ENCODE data around the gene CMTM4. TPM values are rescaled to one million over a fixed set of nuclear protein-coding genes. Genes with fewer than 3 reads are reported as not detected.
"Not testable (repeated sequence)": the region's sequence is repeated elsewhere in the genome, so short reads cannot be mapped to it uniquely, and the experiment has no call there.

CMTM4 gene
- total RNA-seq, 1 experiment from 2014 or later: 77.8 TPM

DNA sequence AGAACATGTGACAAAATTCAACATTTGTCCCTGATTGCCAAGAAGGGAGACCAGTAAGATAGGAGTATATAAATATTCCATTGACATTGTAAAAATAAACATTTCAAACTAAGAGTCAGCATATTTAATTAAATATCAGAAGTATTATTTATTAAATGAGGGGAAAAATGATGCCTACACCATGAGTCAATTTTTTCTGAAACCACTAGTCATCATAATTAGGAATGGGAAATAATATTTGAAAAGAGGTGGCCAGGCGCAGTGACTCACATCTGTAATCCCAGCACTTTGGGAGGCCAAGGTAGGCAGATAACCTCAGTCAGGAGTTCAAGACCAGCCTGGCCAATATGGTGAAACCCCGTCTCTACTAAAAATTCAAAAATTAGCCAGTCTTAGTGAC, 128.2 kb downstream of the CMTM4 start:
- Histone ChIP-seq H3K4me1 (ENCODE audit: control insufficient read depth in 1 of 2, insufficient read depth in 2 of 2, low read length in 2 of 2) (peaks cover 0 to 13% of the 10 kb centered on the region in 2 experiments; a peak in 3 of 4 replicates), H3K4me3 (replicated peaks in 1 of 2; ENCODE audit: low read depth in 1 of 2, low read length in 2 of 2) (no peak overlapping the region), H3K9ac (ENCODE audit: low read length) (no peak overlapping the region), H3K36me3 (ENCODE audit: control insufficient read depth in 1 of 2, insufficient read depth in 2 of 2, low read length in 2 of 2) (no peaks in the 10 kb centered on the region; a peak in 1 of 4 replicates), H3K27ac (ENCODE audit: low read depth, low read length) (no peak overlapping the region), H3K27me3 (ENCODE audit: insufficient read depth, low read length) (no peaks in the 10 kb centered on the region), H3K79me2 (ENCODE audit: insufficient read depth, low read length) (no peaks in the 10 kb centered on the region), H4K20me1 (ENCODE audit: insufficient read depth) (peaks cover 3% of the 10 kb centered on the region; the same call in 1 of the 2 replicates), H3K9me2 (ENCODE audit: insufficient read depth) (no peaks in the 10 kb centered on the region), H3K9me3 (ENCODE audit: control insufficient read depth in 1 of 2, insufficient read depth in 1 of 2, low read depth in 1 of 2, low read length in 2 of 2) (no peaks in the 10 kb centered on the region), H2AFZ (ENCODE audit: low read depth, low read length, poor library complexity, severe bottlenecking) (no peak overlapping the region), H3K4me2 (ENCODE audit: low read length) (no peak overlapping the region)
- TF ChIP-seq EGR1 (IDR thresholded peaks at IDR 0.05; ENCODE audit: low read depth) (no peak), TCF7L2 (IDR thresholded peaks at IDR 0.05; ENCODE audit: borderline replicate concordance, extremely low read depth, insufficient read depth, insufficient read length) (no peak), SP1 (IDR thresholded peaks at IDR 0.05; ENCODE audit: low read depth) (no peak), ZFX (IDR thresholded peaks at IDR 0.05) (no peak), ZNF274 (IDR thresholded peaks at IDR 0.05; ENCODE audit: low read depth, low read length) (no peak), RAD21 (IDR thresholded peaks at IDR 0.05; ENCODE audit: low read depth) (no peak), SRF (IDR thresholded peaks at IDR 0.05; ENCODE audit: low read depth) (no peak), ELF1 (IDR thresholded peaks at IDR 0.05; ENCODE audit: borderline replicate concordance, low read depth) (no peak), JUND (IDR thresholded peaks at IDR 0.05) (no peak)
- TF ChIP-seq, protein P1, sequence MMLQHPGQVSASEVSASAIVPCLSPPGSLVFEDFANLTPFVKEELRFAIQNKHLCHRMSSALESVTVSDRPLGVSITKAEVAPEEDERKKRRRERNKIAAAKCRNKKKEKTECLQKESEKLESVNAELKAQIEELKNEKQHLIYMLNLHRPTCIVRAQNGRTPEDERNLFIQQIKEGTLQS (IDR thresholded peaks at IDR 0.05): no peak
- TF ChIP-seq, protein P2, sequence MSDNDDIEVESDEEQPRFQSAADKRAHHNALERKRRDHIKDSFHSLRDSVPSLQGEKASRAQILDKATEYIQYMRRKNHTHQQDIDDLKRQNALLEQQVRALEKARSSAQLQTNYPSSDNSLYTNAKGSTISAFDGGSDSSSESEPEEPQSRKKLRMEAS (IDR thresholded peaks at IDR 0.05): no peak
- TF ChIP-seq, protein P3, sequence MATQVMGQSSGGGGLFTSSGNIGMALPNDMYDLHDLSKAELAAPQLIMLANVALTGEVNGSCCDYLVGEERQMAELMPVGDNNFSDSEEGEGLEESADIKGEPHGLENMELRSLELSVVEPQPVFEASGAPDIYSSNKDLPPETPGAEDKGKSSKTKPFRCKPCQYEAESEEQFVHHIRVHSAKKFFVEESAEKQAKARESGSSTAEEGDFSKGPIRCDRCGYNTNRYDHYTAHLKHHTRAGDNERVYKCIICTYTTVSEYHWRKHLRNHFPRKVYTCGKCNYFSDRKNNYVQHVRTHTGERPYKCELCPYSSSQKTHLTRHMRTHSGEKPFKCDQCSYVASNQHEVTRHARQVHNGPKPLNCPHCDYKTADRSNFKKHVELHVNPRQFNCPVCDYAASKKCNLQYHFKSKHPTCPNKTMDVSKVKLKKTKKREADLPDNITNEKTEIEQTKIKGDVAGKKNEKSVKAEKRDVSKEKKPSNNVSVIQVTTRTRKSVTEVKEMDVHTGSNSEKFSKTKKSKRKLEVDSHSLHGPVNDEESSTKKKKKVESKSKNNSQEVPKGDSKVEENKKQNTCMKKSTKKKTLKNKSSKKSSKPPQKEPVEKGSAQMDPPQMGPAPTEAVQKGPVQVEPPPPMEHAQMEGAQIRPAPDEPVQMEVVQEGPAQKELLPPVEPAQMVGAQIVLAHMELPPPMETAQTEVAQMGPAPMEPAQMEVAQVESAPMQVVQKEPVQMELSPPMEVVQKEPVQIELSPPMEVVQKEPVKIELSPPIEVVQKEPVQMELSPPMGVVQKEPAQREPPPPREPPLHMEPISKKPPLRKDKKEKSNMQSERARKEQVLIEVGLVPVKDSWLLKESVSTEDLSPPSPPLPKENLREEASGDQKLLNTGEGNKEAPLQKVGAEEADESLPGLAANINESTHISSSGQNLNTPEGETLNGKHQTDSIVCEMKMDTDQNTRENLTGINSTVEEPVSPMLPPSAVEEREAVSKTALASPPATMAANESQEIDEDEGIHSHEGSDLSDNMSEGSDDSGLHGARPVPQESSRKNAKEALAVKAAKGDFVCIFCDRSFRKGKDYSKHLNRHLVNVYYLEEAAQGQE (IDR thresholded peaks at IDR 0.05; ENCODE audit: low read depth): no peak
- TF ChIP-seq, protein P4, sequence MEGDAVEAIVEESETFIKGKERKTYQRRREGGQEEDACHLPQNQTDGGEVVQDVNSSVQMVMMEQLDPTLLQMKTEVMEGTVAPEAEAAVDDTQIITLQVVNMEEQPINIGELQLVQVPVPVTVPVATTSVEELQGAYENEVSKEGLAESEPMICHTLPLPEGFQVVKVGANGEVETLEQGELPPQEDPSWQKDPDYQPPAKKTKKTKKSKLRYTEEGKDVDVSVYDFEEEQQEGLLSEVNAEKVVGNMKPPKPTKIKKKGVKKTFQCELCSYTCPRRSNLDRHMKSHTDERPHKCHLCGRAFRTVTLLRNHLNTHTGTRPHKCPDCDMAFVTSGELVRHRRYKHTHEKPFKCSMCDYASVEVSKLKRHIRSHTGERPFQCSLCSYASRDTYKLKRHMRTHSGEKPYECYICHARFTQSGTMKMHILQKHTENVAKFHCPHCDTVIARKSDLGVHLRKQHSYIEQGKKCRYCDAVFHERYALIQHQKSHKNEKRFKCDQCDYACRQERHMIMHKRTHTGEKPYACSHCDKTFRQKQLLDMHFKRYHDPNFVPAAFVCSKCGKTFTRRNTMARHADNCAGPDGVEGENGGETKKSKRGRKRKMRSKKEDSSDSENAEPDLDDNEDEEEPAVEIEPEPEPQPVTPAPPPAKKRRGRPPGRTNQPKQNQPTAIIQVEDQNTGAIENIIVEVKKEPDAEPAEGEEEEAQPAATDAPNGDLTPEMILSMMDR (IDR thresholded peaks at IDR 0.05 in 2 of 3, conservative IDR thresholded peaks at IDR 0.05 in 1 of 3; ENCODE audit: borderline replicate concordance in 1 of 3, insufficient read depth in 1 of 3, low read depth in 2 of 3, low read length in 2 of 3): no peak
- TF ChIP-seq, protein P5, sequence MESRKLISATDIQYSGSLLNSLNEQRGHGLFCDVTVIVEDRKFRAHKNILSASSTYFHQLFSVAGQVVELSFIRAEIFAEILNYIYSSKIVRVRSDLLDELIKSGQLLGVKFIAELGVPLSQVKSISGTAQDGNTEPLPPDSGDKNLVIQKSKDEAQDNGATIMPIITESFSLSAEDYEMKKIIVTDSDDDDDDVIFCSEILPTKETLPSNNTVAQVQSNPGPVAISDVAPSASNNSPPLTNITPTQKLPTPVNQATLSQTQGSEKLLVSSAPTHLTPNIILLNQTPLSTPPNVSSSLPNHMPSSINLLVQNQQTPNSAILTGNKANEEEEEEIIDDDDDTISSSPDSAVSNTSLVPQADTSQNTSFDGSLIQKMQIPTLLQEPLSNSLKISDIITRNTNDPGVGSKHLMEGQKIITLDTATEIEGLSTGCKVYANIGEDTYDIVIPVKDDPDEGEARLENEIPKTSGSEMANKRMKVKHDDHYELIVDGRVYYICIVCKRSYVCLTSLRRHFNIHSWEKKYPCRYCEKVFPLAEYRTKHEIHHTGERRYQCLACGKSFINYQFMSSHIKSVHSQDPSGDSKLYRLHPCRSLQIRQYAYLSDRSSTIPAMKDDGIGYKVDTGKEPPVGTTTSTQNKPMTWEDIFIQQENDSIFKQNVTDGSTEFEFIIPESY (IDR thresholded peaks at IDR 0.05; ENCODE audit: extremely low read depth, insufficient replicate concordance, low read length): no peak
- ChIA-PET POLR2A (no interaction called here), CTCF (no interaction called here), RAD21 (ENCODE audit: low non-redundant PET in 1 of 2, low total read pairs in 2 of 2, uncharacterized antibody in 2 of 2, unreplicated experiment in 2 of 2) (no interaction called here)
- DNase-seq (ENCODE audit: low read depth, low spot score) (no peak), ATAC-seq (no peak)
- no TSS peak for BruUV-seq (replicated peaks)
- intact Hi-C loops (cut with micrococcal nuclease): no loop called here

DNA sequence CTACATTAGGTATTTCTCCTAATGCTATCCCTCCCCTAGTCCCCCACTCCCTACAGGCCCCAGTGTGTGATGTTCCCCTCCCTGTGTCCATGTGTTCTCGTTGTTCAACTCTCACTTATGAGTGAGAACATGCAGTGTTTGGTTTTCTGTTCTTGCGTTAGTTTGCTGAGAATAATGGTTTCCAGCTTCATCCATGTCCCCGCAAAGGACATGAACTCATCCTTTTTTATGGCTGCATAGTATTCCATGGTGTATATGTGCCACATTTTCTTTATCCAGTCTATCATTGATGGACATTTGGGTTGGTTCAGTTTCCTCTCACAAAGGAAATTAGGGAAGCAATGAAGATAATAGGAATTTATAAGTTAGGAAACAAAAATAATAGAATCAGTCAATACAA, 129.3 kb downstream of the CMTM4 start:
- DNase-seq (ENCODE audit: low read depth, low spot score); POLR2A ChIA-PET; H3K9me3 ChIP-seq (ENCODE audit: control insufficient read depth in 1 of 2, insufficient read depth in 1 of 2, low read depth in 1 of 2, low read length in 2 of 2); intact Hi-C loops (cut with micrococcal nuclease); CTCF ChIA-PET; H3K27ac ChIP-seq (ENCODE audit: low read depth, low read length); H3K27me3 ChIP-seq (ENCODE audit: insufficient read depth, low read length); H3K4me2 ChIP-seq (ENCODE audit: low read length); H3K79me2 ChIP-seq (ENCODE audit: insufficient read depth, low read length); H3K4me3 ChIP-seq (replicated peaks in 1 of 2; ENCODE audit: low read depth in 1 of 2, low read length in 2 of 2); H2AFZ ChIP-seq (ENCODE audit: low read depth, low read length, poor library complexity, severe bottlenecking); H3K9ac ChIP-seq (ENCODE audit: low read length); H3K9me2 ChIP-seq (ENCODE audit: insufficient read depth); ATAC-seq; RAD21 ChIA-PET (ENCODE audit: low non-redundant PET in 1 of 2, low total read pairs in 2 of 2, uncharacterized antibody in 2 of 2, unreplicated experiment in 2 of 2); BruUV-seq (replicated peaks); H4K20me1 ChIP-seq (ENCODE audit: insufficient read depth); H3K36me3 ChIP-seq (ENCODE audit: control insufficient read depth in 1 of 2, insufficient read depth in 2 of 2, low read length in 2 of 2): not testable (repeated sequence)
- H3K4me1 ChIP-seq (ENCODE audit: control insufficient read depth in 1 of 2, insufficient read depth in 2 of 2, low read length in 2 of 2): peaks cover 0 to 13% of the 10 kb centered on the region in 2 experiments; a peak in 3 of 4 replicates

Data from HCT116 (cell line).